Stimulated activated effector memory CD8-positive, alpha-beta T cell treated with anti-CD3 and anti-CD28 coated beads, Interleukin-12 subunit alpha, Interleukin-12 subunit beta, amount 100 ng/mL, for 72 hours (primary cell): ENCODE data around the gene SLAMF7.
"Not testable (repeated sequence)": the region's sequence is repeated elsewhere in the genome, so short reads cannot be mapped to it uniquely, and the experiment has no call there.

Experiments used
- ATAC-seq: fragments of 150-1000 bp; cut with Tn5 transposase; 2 replicates; pipeline ENCODE4 v1.10.0; 2021
- DNase-seq, 2 donors: peaks; one replicate each; pipeline ENCODE4 v3.0.0; 2021 to 2022; ENCODE audit warnings: low spot score in 2 of 2
- H3K27ac Mint-ChIP-seq: one replicate; pipeline ENCODE4 v1.8.0; 2022; ENCODE audit warnings: mild to moderate bottlenecking, mixed read lengths
- H3K36me3 Mint-ChIP-seq: one replicate; pipeline ENCODE4 v1.8.0; 2022; ENCODE audit warnings: mild to moderate bottlenecking, mixed read lengths
- H3K4me1 Mint-ChIP-seq: one replicate; pipeline ENCODE4 v1.8.0; 2022; ENCODE audit warnings: mixed read lengths
- H3K4me3 Mint-ChIP-seq: one replicate; pipeline ENCODE4 v1.8.0; 2022; ENCODE audit warnings: mild to moderate bottlenecking, mixed read lengths
- H3K9me3 Mint-ChIP-seq: one replicate; pipeline ENCODE4 v1.8.0; 2022; ENCODE audit warnings: mixed read lengths

The SLAMF7 gene

DNA sequence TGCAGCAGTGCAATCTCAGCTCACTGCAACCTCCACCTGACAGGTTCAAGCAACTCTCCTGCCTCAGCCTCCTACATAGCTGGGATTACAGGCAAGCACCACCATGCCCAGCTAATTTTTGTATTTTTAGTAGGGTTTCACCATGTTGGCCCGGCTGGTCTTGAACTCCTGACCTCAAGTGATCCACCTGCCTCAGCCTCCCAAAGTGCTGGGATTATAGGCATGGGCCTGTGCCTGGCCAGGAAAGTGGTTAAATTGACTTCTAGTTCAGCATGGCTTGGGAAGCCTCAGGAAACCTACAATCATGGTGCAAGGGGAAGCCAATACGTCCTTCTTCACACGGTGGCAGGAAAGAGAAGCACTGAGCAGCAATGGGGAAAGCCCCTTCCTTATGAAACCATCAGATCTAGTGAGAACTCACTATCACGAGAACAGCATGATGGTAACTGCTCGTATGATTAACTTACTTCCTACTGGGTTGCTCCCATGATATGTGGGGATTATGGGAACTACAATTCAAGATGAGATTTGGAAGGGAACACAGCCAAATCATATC, 26.4 kb upstream of the SLAMF7 start:
- not testable (repeated sequence) for H3K9me3 Mint-ChIP-seq, H3K4me3 Mint-ChIP-seq, H3K36me3 Mint-ChIP-seq, H3K27ac Mint-ChIP-seq
- DNase-seq (peak in 1 of 2 donors; percentile 72), ATAC-seq (peak; percentile 62)
- peaks cover 38% of the 10 kb centered on the region for H3K4me1 Mint-ChIP-seq

- H3K4me1 Mint-ChIP-seq = peaks cover 43% of the 10 kb centered on the region
- no peak for ATAC-seq
Measured at GRCh38 chr1:160713161-160713560, 25.9 kb upstream of the SLAMF7 start.

DNA sequence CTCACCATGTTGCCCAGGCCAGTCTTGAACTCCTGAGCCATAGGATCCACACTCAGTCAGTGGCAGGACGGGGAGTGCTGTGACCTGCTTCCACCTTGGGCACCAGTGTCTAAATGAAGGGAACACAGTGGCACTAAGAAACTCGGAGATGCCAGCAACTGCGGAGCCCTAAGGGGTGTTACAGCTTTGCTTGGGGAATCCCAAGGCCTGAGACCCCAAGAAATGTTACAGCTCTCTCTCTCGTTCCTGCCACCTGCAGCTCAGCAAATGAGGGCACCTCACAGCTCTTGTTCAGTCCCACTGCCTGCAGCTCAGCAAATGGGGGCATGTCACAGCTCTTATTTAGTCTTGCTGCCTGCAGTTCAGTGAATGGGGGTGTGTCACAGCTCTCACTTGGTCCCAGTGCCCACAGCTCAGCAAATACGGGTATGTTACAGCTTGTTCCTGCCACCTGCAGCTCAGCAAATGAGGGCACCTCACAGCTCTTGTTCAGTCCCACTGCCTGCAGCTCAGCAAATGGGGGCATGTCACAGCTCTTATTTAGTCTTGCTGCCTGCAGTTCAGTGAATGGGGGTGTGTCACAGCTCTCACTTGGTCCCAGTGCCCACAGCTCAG, 24.9 kb upstream of the SLAMF7 start:
- H3K4me1 Mint-ChIP-seq = peaks cover 48% of the 10 kb centered on the region
- ATAC-seq = peak; percentile 48

More at GRCh38 chr1:160713161-160713560, 25.9 kb upstream of the SLAMF7 start:
- Mint-ChIP-seq H3K36me3 (no peaks in the 10 kb centered on the region), H3K4me3 (no peak overlapping the region), H3K9me3 (no peaks in the 10 kb centered on the region), H3K27ac (no peak overlapping the region)
- no peak for DNase-seq

GRCh38 chr1:160716013-160716412, 23.0 kb upstream of the SLAMF7 start:
- no peaks in the 10 kb centered on the region for H3K9me3 Mint-ChIP-seq
- ATAC-seq (no peak), DNase-seq (no peak)
- no peak overlapping the region for H3K4me3 Mint-ChIP-seq
- H3K27ac Mint-ChIP-seq = no peak overlapping the region
- H3K4me1 Mint-ChIP-seq = peaks cover 52% of the 10 kb centered on the region
- H3K36me3 Mint-ChIP-seq = no peaks in the 10 kb centered on the region

More for the DNA sequence above, 24.9 kb upstream of the SLAMF7 start:
- not testable (repeated sequence) for H3K9me3 Mint-ChIP-seq, H3K4me3 Mint-ChIP-seq, H3K27ac Mint-ChIP-seq, DNase-seq, H3K36me3 Mint-ChIP-seq

GRCh38 chr1:160717306-160717705, 21.7 kb upstream of the SLAMF7 start:
- Mint-ChIP-seq H3K9me3 (no peaks in the 10 kb centered on the region), H3K27ac (peak overlapping the region; percentile 67)

DNA sequence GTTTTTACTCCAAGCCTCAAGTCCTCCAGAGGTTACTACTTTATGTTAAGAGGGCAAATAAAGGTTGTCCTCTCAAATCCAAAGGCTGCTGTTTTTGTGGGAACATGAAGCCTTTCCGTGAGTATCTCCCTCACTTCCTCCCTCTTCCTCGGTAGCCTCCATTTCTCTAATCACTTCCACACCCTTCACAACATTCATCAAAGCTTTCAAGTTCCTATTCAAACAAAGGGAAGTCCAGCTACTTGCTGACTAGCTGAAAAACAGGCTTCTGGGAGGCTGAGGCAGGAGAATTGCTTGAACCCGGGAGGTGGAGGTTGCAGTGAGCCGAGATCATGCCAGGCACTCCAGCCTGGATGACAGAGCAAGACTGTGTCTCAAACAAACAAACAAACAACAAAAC, 20.8 kb upstream of the SLAMF7 start:
- no peak for DNase-seq
- peak overlapping the region; percentile 67 for H3K27ac Mint-ChIP-seq

More at GRCh38 chr1:160717306-160717705, 21.7 kb upstream of the SLAMF7 start:
- Mint-ChIP-seq H3K4me3 (no peak overlapping the region), H3K4me1 (peaks cover 52% of the 10 kb centered on the region), H3K36me3 (no peaks in the 10 kb centered on the region)
- ATAC-seq = peak; percentile 63
- DNase-seq = no peak

GRCh38 chr1:160720356-160721085, 18.5 kb upstream of the SLAMF7 start:
- no peak overlapping the region for H3K4me3 Mint-ChIP-seq
- ATAC-seq = no peak
- no peak overlapping the region for H3K27ac Mint-ChIP-seq

More for the DNA sequence above, 20.8 kb upstream of the SLAMF7 start:
- Mint-ChIP-seq H3K4me1 (peaks cover 52% of the 10 kb centered on the region), H3K9me3 (no peaks in the 10 kb centered on the region), H3K36me3 (no peaks in the 10 kb centered on the region), H3K4me3 (no peak overlapping the region)
- ATAC-seq = no peak

GRCh38 chr1:160721473-160721872, 17.6 kb upstream of the SLAMF7 start:
- Mint-ChIP-seq H3K4me1 (peaks cover 49% of the 10 kb centered on the region), H3K9me3 (no peaks in the 10 kb centered on the region), H3K4me3 (no peak overlapping the region), H3K27ac (no peak overlapping the region), H3K36me3 (no peaks in the 10 kb centered on the region)
- no peak for DNase-seq
- ATAC-seq = no peak

More at GRCh38 chr1:160720356-160721085, 18.5 kb upstream of the SLAMF7 start:
- Mint-ChIP-seq H3K4me1 (peaks cover 52% of the 10 kb centered on the region), H3K9me3 (no peaks in the 10 kb centered on the region), H3K36me3 (no peaks in the 10 kb centered on the region)
- DNase-seq = no peak

DNA sequence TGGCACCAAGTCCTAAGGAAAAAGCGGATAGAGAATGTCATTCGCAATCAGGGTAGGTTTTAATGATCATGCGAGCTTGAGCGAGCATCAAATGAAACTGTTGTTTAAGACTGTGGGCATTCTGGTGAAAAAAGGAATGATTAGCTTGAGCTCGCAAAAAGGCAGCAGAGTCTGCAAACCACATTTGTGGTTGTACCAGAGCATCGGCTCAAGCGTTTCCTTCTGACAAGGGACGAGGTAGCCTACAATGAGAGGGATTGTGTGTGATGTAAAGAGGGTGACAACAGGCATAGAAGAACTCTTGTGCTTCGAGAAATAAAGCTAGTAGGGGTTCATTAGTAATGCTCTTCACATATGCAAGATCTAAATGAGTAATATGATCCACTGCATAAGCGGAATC, 16.3 kb upstream of the SLAMF7 start:
- Mint-ChIP-seq H3K36me3 (no peaks in the 10 kb centered on the region), H3K4me3 (peak overlapping the region; percentile 52), H3K9me3 (no peaks in the 10 kb centered on the region), H3K4me1 (peaks cover 37% of the 10 kb centered on the region), H3K27ac (peak overlapping the region; percentile 30)
- DNase-seq (no peak), ATAC-seq (peak; percentile 74)

DNA sequence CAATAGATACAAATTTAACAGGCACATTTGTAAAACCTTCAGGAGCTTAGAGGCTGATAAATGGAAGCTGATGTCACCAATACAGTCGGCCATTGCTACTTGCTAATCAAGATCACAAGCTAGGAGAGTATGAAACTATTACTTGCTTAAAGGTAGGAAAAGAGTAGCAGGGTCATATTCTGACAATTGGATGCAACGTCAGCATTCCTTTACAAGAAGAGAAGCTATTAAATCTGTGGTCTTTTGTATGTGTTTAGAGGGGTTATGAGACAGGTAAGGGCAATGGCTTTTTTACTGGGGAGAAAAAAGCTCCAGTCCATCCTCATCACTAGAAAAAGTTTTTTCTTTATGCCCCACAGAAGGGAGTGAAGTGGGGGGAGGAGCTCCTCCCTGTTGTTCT, 15.7 kb upstream of the SLAMF7 start:
- peaks cover 31% of the 10 kb centered on the region for H3K4me1 Mint-ChIP-seq
- no peak overlapping the region for H3K27ac Mint-ChIP-seq
- no peaks in the 10 kb centered on the region for H3K9me3 Mint-ChIP-seq
- ATAC-seq (no peak), DNase-seq (no peak)
- no peaks in the 10 kb centered on the region for H3K36me3 Mint-ChIP-seq
- peak overlapping the region; percentile 52 for H3K4me3 Mint-ChIP-seq

- Mint-ChIP-seq H3K4me1 (peaks cover 28% of the 10 kb centered on the region), H3K4me3 (no peak overlapping the region), H3K27ac (no peak overlapping the region), H3K9me3 (no peaks in the 10 kb centered on the region), H3K36me3 (no peaks in the 10 kb centered on the region)
- DNase-seq (peak in 1 of 2 donors; percentile 60), ATAC-seq (peak; percentile 67)
Measured at GRCh38 chr1:160724465-160725242, 14.4 kb upstream of the SLAMF7 start.

DNA sequence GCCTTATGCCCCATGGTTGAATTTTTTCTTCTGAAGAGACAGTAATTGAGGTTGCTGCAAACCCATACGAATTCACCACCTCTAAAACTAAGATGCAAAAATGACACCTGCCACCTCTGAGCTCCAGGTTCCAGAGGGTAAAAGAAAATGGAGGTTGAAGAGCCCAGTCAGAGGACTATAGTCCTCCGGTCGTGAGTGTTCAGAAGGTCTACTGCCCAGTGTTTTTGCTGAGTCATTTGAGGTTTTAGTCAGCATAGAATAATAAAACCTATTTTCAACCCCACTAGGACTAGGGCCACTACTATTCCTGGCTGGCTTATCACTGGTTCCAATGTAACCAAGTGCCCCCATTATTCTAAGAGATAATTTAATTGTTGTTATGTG, 12.9 kb upstream of the SLAMF7 start:
- H3K4me3 Mint-ChIP-seq = no peak overlapping the region
- H3K27ac Mint-ChIP-seq = no peak overlapping the region
- no peaks in the 10 kb centered on the region for H3K9me3 Mint-ChIP-seq
- no peaks in the 10 kb centered on the region for H3K36me3 Mint-ChIP-seq
- peaks cover 23% of the 10 kb centered on the region for H3K4me1 Mint-ChIP-seq
- peak in 1 of 2 donors; percentile 49 for DNase-seq
- no peak for ATAC-seq

GRCh38 chr1:160726498-160727315, 12.3 kb upstream of the SLAMF7 start:
- DNase-seq (peak; percentile 50 to 80), ATAC-seq (peak; percentile 75)
- Mint-ChIP-seq H3K4me3 (no peak overlapping the region), H3K9me3 (no peaks in the 10 kb centered on the region), H3K4me1 (peaks cover 26% of the 10 kb centered on the region), H3K36me3 (no peaks in the 10 kb centered on the region), H3K27ac (no peak overlapping the region)

GRCh38 chr1:160727316-160727640, 11.8 kb upstream of the SLAMF7 start:
- DNase-seq (no peak), ATAC-seq (no peak)
- H3K9me3 Mint-ChIP-seq = no peaks in the 10 kb centered on the region
- H3K4me3 Mint-ChIP-seq = no peak overlapping the region
- H3K27ac Mint-ChIP-seq = no peak overlapping the region
- peaks cover 28% of the 10 kb centered on the region for H3K4me1 Mint-ChIP-seq
- no peaks in the 10 kb centered on the region for H3K36me3 Mint-ChIP-seq

DNA sequence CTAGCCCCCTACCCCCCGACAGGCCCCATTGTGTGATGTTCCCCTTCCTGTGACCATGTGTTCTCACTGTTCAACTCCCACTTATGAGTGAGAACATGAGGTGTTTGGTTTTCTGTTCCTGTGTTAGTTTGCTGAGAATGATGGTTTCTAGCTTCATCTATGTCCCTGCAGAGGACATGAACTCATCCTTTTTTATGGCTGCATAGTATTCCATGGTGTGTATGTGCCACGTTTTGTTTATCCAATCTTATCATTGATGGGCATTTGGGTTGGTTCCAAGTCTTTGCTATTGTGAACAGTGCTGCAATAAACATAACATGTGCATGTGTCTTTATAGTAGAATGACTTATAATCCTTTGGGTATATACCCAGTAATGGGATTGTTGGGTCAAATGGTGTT, 7.5 kb upstream of the SLAMF7 start:
- H3K36me3 Mint-ChIP-seq, DNase-seq, H3K27ac Mint-ChIP-seq, H3K4me3 Mint-ChIP-seq, ATAC-seq, H3K9me3 Mint-ChIP-seq: not testable (repeated sequence)
- H3K4me1 Mint-ChIP-seq = peaks cover 33% of the 10 kb centered on the region
